Epithelial cell of esophagus (primary cell): ENCODE measurements around the gene DOCK4.
A peak's percentile ranks its signal among the peaks of the same experiment; 100 is the strongest.

Experiments used
- DNase-seq: peaks from one replicate; pipeline ENCODE4 v3.0.0; 2010; ENCODE audit warnings: low read depth
- H3K4me3 ChIP-seq: 2 replicates; pipeline ENCODE4 v1.5.1; 2011; ENCODE audit warnings: mild to moderate bottlenecking, low read length, control low read depth
- TF ChIP-seq, protein P1 (sequence below): IDR thresholded peaks from 2 replicates; pipeline ENCODE4 v1.5.1; 2011; ENCODE audit warnings: low read depth, mild to moderate bottlenecking, low read length, control low read depth, inconsistent platforms; ENCODE audit not compliant: insufficient read depth; ENCODE audit errors: missing control alignments

The DOCK4 gene

DNA sequence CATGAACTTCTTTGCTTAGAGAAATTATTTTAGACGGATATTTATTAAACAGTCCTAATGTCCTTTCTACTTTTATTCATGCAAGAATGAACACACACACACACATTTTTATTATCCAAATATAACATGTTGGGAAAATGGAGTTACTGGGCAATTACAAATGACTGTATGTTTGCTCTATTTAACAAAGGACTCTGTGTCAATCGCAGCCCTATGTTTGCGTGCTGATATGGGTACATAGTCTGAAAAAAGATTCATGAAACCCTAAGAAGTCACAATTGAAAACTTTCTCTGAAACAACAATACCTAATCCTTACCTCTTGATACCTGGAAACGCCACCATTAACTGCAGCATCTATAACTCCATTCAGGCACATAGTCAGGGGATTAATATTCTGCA is 459.2 kb downstream of the DOCK4 start:
- TF ChIP-seq, protein P1, sequence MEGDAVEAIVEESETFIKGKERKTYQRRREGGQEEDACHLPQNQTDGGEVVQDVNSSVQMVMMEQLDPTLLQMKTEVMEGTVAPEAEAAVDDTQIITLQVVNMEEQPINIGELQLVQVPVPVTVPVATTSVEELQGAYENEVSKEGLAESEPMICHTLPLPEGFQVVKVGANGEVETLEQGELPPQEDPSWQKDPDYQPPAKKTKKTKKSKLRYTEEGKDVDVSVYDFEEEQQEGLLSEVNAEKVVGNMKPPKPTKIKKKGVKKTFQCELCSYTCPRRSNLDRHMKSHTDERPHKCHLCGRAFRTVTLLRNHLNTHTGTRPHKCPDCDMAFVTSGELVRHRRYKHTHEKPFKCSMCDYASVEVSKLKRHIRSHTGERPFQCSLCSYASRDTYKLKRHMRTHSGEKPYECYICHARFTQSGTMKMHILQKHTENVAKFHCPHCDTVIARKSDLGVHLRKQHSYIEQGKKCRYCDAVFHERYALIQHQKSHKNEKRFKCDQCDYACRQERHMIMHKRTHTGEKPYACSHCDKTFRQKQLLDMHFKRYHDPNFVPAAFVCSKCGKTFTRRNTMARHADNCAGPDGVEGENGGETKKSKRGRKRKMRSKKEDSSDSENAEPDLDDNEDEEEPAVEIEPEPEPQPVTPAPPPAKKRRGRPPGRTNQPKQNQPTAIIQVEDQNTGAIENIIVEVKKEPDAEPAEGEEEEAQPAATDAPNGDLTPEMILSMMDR: no peak
- no peak for DNase-seq
- no peak overlapping the region for H3K4me3 ChIP-seq

DNA sequence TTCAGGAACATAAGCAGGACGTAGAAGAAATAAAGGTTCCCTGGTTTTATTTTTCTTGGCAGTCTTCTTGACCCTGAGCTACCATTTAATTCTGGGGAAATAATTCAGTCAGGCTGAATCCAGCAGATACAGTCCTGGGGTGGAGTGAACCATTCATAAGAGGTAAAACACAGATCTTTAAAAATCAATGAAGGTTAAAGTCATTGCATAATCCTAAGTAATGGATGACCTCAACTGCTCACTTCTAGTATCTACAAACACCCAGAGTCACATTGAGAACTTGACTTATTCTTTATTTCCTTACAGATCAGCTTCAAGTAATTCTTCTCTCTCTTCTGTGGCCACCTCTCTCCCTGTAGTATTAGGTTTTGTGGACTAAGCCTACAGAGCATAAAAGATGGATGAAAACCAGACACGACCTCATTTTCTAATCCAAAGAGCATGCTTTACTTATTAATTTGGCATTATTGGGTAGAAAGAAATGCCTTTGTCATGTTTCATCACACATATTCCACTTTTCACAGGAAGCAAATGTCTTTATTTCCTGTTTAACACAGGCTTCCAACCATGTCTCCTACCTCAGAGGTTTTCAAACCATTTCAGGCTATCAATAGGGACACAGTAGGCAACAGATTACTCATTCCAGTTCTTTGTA is 461.6 kb downstream of the DOCK4 start:
- peak; percentile 4 for DNase-seq
- H3K4me3 ChIP-seq: no peak overlapping the region
- TF ChIP-seq, protein P1: no peak

DNA sequence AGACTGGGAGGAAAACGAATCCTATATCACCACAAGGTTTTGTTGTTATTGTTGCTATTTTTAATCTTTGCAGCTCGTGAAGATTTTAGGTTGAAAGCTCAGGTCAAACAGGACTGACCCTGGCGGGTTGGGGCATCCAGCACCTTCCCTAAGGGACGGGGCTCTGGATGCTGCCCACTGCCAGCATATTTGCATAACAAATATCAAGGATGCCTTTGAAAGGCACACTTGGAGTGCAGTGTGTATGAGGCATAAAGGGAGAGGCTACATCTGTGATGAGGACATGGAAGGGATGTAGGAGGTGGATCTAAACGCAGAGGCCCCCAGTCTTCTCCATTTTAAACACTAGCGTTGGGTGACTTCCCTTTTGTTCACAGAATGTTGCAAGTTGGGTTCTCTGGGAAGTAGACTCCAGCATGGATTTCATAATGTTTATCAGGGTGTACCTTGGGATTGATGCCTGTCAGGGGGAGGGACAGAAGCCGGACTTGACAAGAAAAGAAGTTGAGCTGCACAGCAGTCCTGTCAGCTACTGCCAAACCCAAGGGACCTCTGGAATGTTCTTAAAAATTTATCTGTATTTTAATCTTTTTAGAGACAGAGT is 462.9 kb downstream of the DOCK4 start:
- H3K4me3 ChIP-seq: no peak overlapping the region
- DNase-seq: no peak
- TF ChIP-seq, protein P1: no peak

DNA sequence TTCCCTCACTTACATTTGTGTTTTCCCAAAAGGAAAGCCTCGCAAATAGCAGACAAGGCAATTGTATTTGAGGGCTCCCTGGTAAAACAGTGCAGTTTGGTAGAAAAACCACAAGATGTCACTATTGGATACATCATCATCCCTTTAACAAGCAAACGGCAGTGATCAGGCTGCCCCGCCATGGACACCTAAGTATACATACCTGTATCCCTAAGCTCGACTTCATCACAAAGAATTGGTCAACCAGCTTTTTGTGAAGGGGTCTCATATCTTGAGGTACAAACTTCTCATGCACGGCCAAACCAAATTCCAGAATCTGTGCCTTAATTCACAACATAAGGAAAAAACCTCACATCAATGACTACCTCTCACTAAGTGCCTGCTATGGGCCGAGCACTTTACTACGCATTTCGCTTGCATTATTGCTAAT is 464.4 kb downstream of the DOCK4 start:
- no peak overlapping the region for H3K4me3 ChIP-seq
- DNase-seq: peak; percentile 85
- TF ChIP-seq, protein P1: peak; percentile 77

DNA sequence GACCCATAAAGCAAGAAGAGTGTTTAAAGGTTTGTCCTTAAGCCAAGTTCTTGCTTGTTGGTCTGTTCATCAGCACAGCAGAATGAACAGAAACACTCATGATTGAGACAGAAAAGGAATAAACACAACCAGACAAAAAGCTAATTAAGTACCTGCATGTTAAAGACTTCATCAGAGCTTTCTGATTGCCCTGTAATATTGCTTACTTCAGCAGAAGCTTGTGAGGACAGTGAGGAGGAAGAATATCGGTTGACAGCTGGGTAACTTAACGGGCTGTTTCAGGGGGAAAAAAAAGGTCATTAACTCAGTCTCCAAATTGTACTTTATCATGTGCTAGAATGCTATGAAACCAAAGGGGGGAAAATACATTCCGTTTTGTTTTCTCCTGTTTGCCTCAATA is 465.3 kb downstream of the DOCK4 start:
- DNase-seq: no peak
- TF ChIP-seq, protein P1: no peak
- H3K4me3 ChIP-seq: no peak overlapping the region

DNA sequence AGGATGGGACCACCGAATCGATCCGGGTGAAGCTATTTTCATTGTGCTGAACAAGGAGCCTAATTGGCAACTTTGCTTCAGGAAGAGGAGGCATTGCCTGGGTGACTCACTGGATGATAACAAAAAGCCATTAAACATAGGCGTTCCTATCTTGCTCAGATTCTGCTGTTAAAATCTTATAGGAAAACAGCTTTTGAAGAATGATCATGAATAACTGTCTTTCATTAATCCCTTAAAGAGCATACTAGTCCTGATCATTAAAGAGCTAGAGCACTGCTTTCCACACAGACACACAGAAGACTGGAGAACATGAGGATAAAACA is 469.7 kb downstream of the DOCK4 start:
- TF ChIP-seq, protein P1: no peak
- H3K4me3 ChIP-seq: no peak overlapping the region
- DNase-seq: peak; percentile 27

DNA sequence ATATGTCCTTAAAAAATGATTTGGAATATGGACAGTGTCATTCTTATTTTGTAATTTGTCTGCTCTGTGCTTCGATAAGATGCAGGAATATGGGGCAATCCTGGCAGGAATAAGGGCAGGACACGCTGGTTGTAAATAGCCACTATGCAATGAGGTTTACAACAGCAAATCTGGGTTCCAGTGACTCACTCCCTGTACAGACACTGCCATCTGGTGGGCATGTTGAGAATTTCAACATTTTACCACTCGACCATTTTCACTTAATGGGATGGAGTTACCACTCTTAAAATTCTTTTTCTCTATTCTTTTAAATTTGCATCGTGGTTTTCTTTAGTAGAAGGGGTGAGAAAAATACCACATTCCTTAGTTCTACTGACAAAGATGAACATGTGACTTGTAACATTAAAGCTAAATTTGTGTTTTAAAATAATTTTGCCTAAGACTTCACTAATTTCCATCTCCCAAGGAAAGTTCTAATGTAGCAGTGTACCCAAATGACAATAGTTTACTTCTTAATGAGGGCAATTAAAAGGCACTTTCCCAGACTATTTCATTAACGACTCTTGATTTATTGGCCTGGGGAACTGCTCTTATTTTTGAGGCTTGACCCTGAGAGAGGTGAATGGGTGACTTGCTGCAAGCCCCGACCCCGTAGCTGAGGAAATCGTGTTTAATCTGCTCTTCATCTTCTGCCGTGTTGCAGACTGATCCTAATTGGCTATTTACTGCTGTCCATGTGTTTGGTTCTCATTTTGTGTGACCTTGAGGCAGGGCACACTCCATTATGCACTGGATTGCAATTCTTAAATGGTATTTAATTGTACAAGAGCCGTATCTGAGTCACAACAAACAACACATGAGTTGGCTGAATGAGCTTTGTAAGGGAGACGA is 470.3 kb downstream of the DOCK4 start:
- peak; percentile 69 for DNase-seq
- no peak overlapping the region for H3K4me3 ChIP-seq
- TF ChIP-seq, protein P1: peak; percentile 80
